Gastroesophageal sphincter (tissue), 4 donors: ENCODE measurements around the gene TOMM20L. TPM values are rescaled to one million over a fixed set of nuclear protein-coding genes. Genes with fewer than 3 reads are reported as not detected.

Source experiments
- ATAC-seq: fragments of 150-250 bp; one replicate; pipeline ENCODE4 v1.9.1; 2016; ENCODE audit warnings: mild to moderate bottlenecking, moderate library complexity
- H3K27ac ChIP-seq, 4 donors: fragments of 200-600 bp; sonication (generic) in 3 of 4; 1 replicate in 3 of 4; 2 replicates in 1 of 4; pipeline ENCODE4 v1.5.1; 2016 to 2019
- H3K27me3 ChIP-seq: fragments of 200-600 bp; sonication (generic); one replicate; pipeline ENCODE4 v1.5.1; 2019
- H3K36me3 ChIP-seq, 2 donors: fragments of 200-600 bp; sonication (generic); one replicate each; pipeline ENCODE4 v1.5.1; 2019; ENCODE audit warnings: control low read depth in 1 of 2
- H3K4me1 ChIP-seq, 3 donors: fragments of 200-600 bp; sonication (generic); 1 replicate in 2 of 3; 2 replicates in 1 of 3; pipeline ENCODE4 v1.5.1; 2016 to 2019; ENCODE audit warnings: control low read depth in 2 of 3
- H3K4me3 ChIP-seq, 2 donors: fragments of 200-600 bp; sonication (generic); one replicate each; pipeline ENCODE4 v1.5.1; 2019; ENCODE audit warnings: mild to moderate bottlenecking in 1 of 2, moderate library complexity in 1 of 2
- H3K9me3 ChIP-seq, 3 donors: fragments of 200-600 bp; sonication (generic); one replicate each; pipeline ENCODE4 v1.5.1; 2017 to 2019; ENCODE audit warnings: control low read depth in 2 of 3
- CTCF ChIP-seq, 4 experiments: fragments of 200-600 bp in 2 of 4; fragments of 450-650 bp in 2 of 4; sonication (generic) in 1 of 4; IDR thresholded peaks; one replicate each; pipeline ENCODE4 v1.5.1; 2017 to 2019; ENCODE audit warnings: antibody characterized with exemption in 4 of 4, mild to moderate bottlenecking in 2 of 4, moderate library complexity in 2 of 4
- EP300 ChIP-seq: sonication (generic); formaldehyde crosslinking; IDR thresholded peaks from one replicate; pipeline ENCODE4 v1.6.1; 2017; ENCODE audit warnings: antibody characterized with exemption, mild to moderate bottlenecking
- POLR2A ChIP-seq, 2 donors: fragments of 450-650 bp; IDR thresholded peaks; one replicate each; pipeline ENCODE4 v1.6.1; 2017; ENCODE audit warnings: antibody characterized with exemption in 2 of 2, mild to moderate bottlenecking in 2 of 2, moderate library complexity in 1 of 2
- POLR2AphosphoS5 ChIP-seq: sonication (generic); formaldehyde crosslinking; IDR thresholded peaks from one replicate; pipeline ENCODE4 v1.6.1; 2017; ENCODE audit warnings: antibody characterized with exemption
- WGBS, 2 donors: methylation state at CpG; one replicate each; pipeline ENCODE4 v1.1.5; 2018; ENCODE audit warnings: low coverage in 1 of 2; 5-methylcytosine and 5-hydroxymethylcytosine counted together
- total RNA-seq, 4 donors: library from RNA; depleted of rRNA; stranded (reverse); fragments of >200 nt; gene quantifications; one replicate each; pipeline ENCODE4 v1.1.0, GENCODE V29; 2016

Gene TOMM20L
- total RNA-seq, 4 donors from 2014 or later: not detected

- no peak for TF ChIP-seq EP300
- TF ChIP-seq POLR2AphosphoS5: no peak
- TF ChIP-seq CTCF (IDR thresholded peaks at IDR 0.05): no peak
- TF ChIP-seq POLR2A (IDR thresholded peaks at IDR 0.05): no peak
Observed at GRCh38 chr14:58390830-58391229, 4.9 kb upstream of the TOMM20L start.

GRCh38 chr14:58395562-58395811, 243 bp upstream of the TOMM20L start:
- peak overlapping the region in 3 of 4 donors; percentile 81 to 89 (median 85) for H3K27ac ChIP-seq

More at GRCh38 chr14:58390830-58391229, 4.9 kb upstream of the TOMM20L start:
- peaks cover 0 to 4% of the 10 kb centered on the region in 2 donors for H3K36me3 ChIP-seq
- H3K9me3 ChIP-seq: no peaks in the 10 kb centered on the region
- H3K4me1 ChIP-seq: peaks cover 0 to 8% (median 0%) of the 10 kb centered on the region in 3 donors
- H3K27ac ChIP-seq: no peak overlapping the region
- ATAC-seq: no peak
- no peaks in the 10 kb centered on the region for H3K27me3 ChIP-seq
- H3K4me3 ChIP-seq: no peak overlapping the region
- 67 to 86% methylated on average over 1 to 2 of the region's 2 CpGs for WGBS, 2 donors

GRCh38 chr14:58397156-58397555, 1.4 kb downstream of the TOMM20L start:
- Histone ChIP-seq H3K4me3 (no peak overlapping the region), H3K27me3 (no peaks in the 10 kb centered on the region), H3K4me1 (peaks cover 0 to 17% (median 0%) of the 10 kb centered on the region in 3 donors), H3K27ac (no peak overlapping the region), H3K36me3 (no peaks in the 10 kb centered on the region), H3K9me3 (no peaks in the 10 kb centered on the region)
- no peak for TF ChIP-seq POLR2AphosphoS5
- TF ChIP-seq POLR2A (IDR thresholded peaks at IDR 0.05): no peak
- TF ChIP-seq EP300: no peak
- no peak for TF ChIP-seq CTCF (IDR thresholded peaks at IDR 0.05)
- no peak for ATAC-seq
- WGBS, 2 donors: 78 to 91% methylated on average over 3 to 6 of the region's 6 CpGs

More at GRCh38 chr14:58395562-58395811, 243 bp upstream of the TOMM20L start:
- no peak for TF ChIP-seq EP300
- TF ChIP-seq CTCF (IDR thresholded peaks at IDR 0.05): no peak
- no peak for TF ChIP-seq POLR2AphosphoS5
- no peak for TF ChIP-seq POLR2A (IDR thresholded peaks at IDR 0.05)
- 2 to 25% methylated on average over 4 to 6 of the region's 10 CpGs for WGBS, 2 donors
- H3K4me1 ChIP-seq: peaks cover 0 to 17% (median 0%) of the 10 kb centered on the region in 3 donors
- no peaks in the 10 kb centered on the region for H3K9me3 ChIP-seq
- peak overlapping the region; percentile 59 to 74 for H3K4me3 ChIP-seq
- no peaks in the 10 kb centered on the region for H3K36me3 ChIP-seq
- H3K27me3 ChIP-seq: no peaks in the 10 kb centered on the region
- no peak for ATAC-seq

GRCh38 chr14:58398495-58398894, 2.8 kb downstream of the TOMM20L start:
- TF ChIP-seq CTCF (IDR thresholded peaks at IDR 0.05) (no peak), POLR2AphosphoS5 (no peak), EP300 (no peak), POLR2A (IDR thresholded peaks at IDR 0.05) (no peak)
- H3K9me3 ChIP-seq: no peaks in the 10 kb centered on the region
- H3K4me3 ChIP-seq: no peak overlapping the region
- no peaks in the 10 kb centered on the region for H3K27me3 ChIP-seq
- no peaks in the 10 kb centered on the region for H3K36me3 ChIP-seq
- H3K4me1 ChIP-seq: peaks cover 0 to 17% (median 0%) of the 10 kb centered on the region in 3 donors
- no peak overlapping the region for H3K27ac ChIP-seq
- ATAC-seq: no peak

GRCh38 chr14:58398895-58399294, 3.2 kb downstream of the TOMM20L start:
- no peak overlapping the region for H3K27ac ChIP-seq
- WGBS, 2 donors: 86 to 87% methylated on average over 2 to 3 of the region's 3 CpGs
- H3K4me1 ChIP-seq: peaks cover 0 to 17% (median 0%) of the 10 kb centered on the region in 3 donors
- no peak for ATAC-seq
- no peaks in the 10 kb centered on the region for H3K27me3 ChIP-seq
- no peaks in the 10 kb centered on the region for H3K9me3 ChIP-seq
- no peaks in the 10 kb centered on the region for H3K36me3 ChIP-seq
- no peak overlapping the region for H3K4me3 ChIP-seq
- TF ChIP-seq EP300 (no peak), POLR2A (IDR thresholded peaks at IDR 0.05) (no peak)
